HL-60 (cell line): ENCODE data around the gene GUCY1A2.

Experiments
- CTCF ChIP-seq: IDR thresholded peaks from one replicate; pipeline ENCODE4 v1.5.1; 2011; ENCODE audit warnings: low read length, control low read depth, inconsistent platforms; ENCODE audit not compliant: insufficient read depth
- POLR2AphosphoS5 ChIP-seq: IDR thresholded peaks from 2 replicates; pipeline ENCODE4 v1.6.1; 2012; ENCODE audit warnings: low read depth

- no peak for TF ChIP-seq CTCF
- no peak for TF ChIP-seq POLR2AphosphoS5
Measured at GRCh38 chr11:107017104-107017432, 1.2 kb downstream of the GUCY1A2 start.
